GM10266 (cell line): ENCODE measurements around the gene FUT2.
"Not testable (repeated sequence)": the region's sequence is repeated elsewhere in the genome, so short reads cannot be mapped to it uniquely, and the experiment has no call there.

Experiments used
- DNase-seq: peaks from one replicate; pipeline ENCODE4 v3.0.0; 2012; ENCODE audit errors: extremely low spot score
- CTCF ChIP-seq: IDR thresholded peaks from 2 replicates; pipeline ENCODE4 v1.5.1; 2012; ENCODE audit warnings: mild to moderate bottlenecking, low read depth; ENCODE audit not compliant: control insufficient read depth, insufficient read depth; ENCODE audit errors: missing control alignments

FUT2 gene

GRCh38 chr19:48654299-48655059 is 41.3 kb upstream of the FUT2 start:
- DNase-seq: no peak

GRCh38 chr19:48656840-48657474 is 38.8 kb upstream of the FUT2 start:
- no peak for DNase-seq

More at GRCh38 chr19:48654299-48655059, 41.3 kb upstream of the FUT2 start:
- no peak for TF ChIP-seq CTCF

GRCh38 chr19:48657828-48658227 is 37.9 kb upstream of the FUT2 start:
- DNase-seq: not testable (repeated sequence)

More at GRCh38 chr19:48656840-48657474, 38.8 kb upstream of the FUT2 start:
- no peak for TF ChIP-seq CTCF

GRCh38 chr19:48658483-48658882 is 37.3 kb upstream of the FUT2 start:
- TF ChIP-seq CTCF: no peak
- DNase-seq: no peak

GRCh38 chr19:48659768-48660167 is 36.0 kb upstream of the FUT2 start:
- DNase-seq: peak; percentile 60
- TF ChIP-seq CTCF: no peak

- peak; percentile 99 for DNase-seq
- TF ChIP-seq CTCF: no peak
Measured at GRCh38 chr19:48660852-48661710, 34.7 kb upstream of the FUT2 start.

- no peak for TF ChIP-seq CTCF
- DNase-seq: peak; percentile 4
Measured at GRCh38 chr19:48661711-48662090, 34.1 kb upstream of the FUT2 start.
